Uterus (tissue), 2 donors: Measurements from ENCODE around the gene IKBIP.

ENCODE experiments used
- POLR2A ChIP-seq, 2 donors: fragments of 450-650 bp; IDR thresholded peaks; one replicate each; pipeline ENCODE4 v1.6.1; 2016; ENCODE audit warnings: antibody characterized with exemption in 2 of 2, mild to moderate bottlenecking in 1 of 2, moderate library complexity in 1 of 2
- TF ChIP-seq, protein P1 (sequence below), 4 experiments: fragments of 200-600 bp in 2 of 4; fragments of 450-650 bp in 2 of 4; sonication (generic) in 2 of 4; IDR thresholded peaks; one replicate each; pipeline ENCODE4 v1.5.1; 2016 to 2019; ENCODE audit warnings: antibody characterized with exemption in 4 of 4, mild to moderate bottlenecking in 2 of 4, moderate library complexity in 1 of 4

DNA sequence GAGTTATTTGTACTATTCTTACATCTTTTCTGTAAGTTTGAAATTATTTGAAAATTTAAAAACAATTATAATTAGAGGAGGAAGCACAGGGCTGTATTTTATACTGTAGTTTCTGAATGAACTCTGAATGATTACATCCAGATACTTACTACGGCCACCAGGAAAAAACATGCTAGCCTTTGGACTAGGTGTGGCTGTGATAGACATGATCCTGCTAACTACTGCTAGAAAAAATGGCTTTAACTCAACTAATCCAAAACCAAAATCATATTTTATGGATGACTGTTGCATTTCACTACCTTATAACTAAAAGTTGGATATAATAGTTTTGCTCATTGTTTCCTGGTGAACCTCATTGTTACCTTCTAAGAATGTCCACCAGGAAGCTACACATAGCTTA, 66.2 kb downstream of the IKBIP start:
- TF ChIP-seq, protein P1, sequence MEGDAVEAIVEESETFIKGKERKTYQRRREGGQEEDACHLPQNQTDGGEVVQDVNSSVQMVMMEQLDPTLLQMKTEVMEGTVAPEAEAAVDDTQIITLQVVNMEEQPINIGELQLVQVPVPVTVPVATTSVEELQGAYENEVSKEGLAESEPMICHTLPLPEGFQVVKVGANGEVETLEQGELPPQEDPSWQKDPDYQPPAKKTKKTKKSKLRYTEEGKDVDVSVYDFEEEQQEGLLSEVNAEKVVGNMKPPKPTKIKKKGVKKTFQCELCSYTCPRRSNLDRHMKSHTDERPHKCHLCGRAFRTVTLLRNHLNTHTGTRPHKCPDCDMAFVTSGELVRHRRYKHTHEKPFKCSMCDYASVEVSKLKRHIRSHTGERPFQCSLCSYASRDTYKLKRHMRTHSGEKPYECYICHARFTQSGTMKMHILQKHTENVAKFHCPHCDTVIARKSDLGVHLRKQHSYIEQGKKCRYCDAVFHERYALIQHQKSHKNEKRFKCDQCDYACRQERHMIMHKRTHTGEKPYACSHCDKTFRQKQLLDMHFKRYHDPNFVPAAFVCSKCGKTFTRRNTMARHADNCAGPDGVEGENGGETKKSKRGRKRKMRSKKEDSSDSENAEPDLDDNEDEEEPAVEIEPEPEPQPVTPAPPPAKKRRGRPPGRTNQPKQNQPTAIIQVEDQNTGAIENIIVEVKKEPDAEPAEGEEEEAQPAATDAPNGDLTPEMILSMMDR (IDR thresholded peaks at IDR 0.05): no peak
- no peak for TF ChIP-seq POLR2A (IDR thresholded peaks at IDR 0.05)
